ENCODE data around the gene RFPL4AL1. TPM values are rescaled to one million over a fixed set of nuclear protein-coding genes. Genes with fewer than 3 reads are reported as not detected.

RFPL4AL1 gene
- 0.13 TPM in 1 of 2 replicates, not detected in the other for total RNA-seq

GRCh38 chr19:55768818-55769217 is at the start of gene RFPL4AL1:
Gene RFPL4AL1 (plus strand): TSS chr19:55769118. CDS start chr19:55771805, 2,687 bp downstream.

DNA sequence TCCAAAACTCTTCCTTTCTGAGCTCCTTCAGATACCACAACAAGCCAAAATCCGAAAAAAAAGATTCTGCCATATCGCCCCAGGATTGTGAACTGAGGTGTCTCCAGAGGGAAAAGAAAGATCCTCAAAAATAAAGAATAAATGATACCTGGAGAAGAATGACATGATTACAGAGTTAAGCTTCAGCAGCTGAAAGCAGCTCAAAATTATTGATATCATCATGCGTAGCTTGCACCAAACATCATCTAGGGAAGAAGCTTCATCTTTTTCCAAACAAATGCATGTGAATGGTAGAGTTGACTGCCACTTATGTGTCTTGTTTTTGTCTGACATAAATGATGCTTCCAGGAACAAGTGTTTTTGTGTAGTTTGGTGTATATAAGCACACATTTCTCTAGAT is 30.6 kb upstream of the RFPL4AL1 start, which contains the start of gene NLRP9:
Gene NLRP9, minus strand, starts transcription at position 101 of the 400 bp plus-strand sequence. Its CDS starts 28 bp downstream, at position 73.

GRCh38 chr19:55758797-55759196 is 10.1 kb upstream of the RFPL4AL1 start, which contains the start of gene RFPL4A:
Gene RFPL4A (plus strand): TSS chr19:55759097. CDS start chr19:55761801, 2,704 bp downstream.

Other genes with a start within 250 kb of the RFPL4AL1 start
- gene SBK2, start 232.0 kb upstream of the RFPL4AL1 start, total RNA-seq, result not detected in 2 replicates
- 0.27 and 0.65 TPM in 2 replicates for gene SBK3, start 223.6 kb upstream of the RFPL4AL1 start, total RNA-seq
- 4.1 and 5.1 TPM in 2 replicates for gene ZNF579, start 188.3 kb upstream of the RFPL4AL1 start, total RNA-seq
- gene FIZ1, start 169.6 kb upstream of the RFPL4AL1 start, total RNA-seq, result 3.2 and 4.2 TPM in 2 replicates
- gene ZNF524, start 168.8 kb upstream of the RFPL4AL1 start, total RNA-seq, result 7.2 and 9.0 TPM in 2 replicates
- gene ZNF865, start 163.5 kb upstream of the RFPL4AL1 start, total RNA-seq, result 1.6 and 1.8 TPM in 2 replicates
- gene ZNF784, start 144.6 kb upstream of the RFPL4AL1 start, total RNA-seq, result 2.0 and 2.4 TPM in 2 replicates
- 5.1 and 6.7 TPM in 2 replicates for gene ZNF580, start 128.1 kb upstream of the RFPL4AL1 start, total RNA-seq
- gene ZNF581, start 125.5 kb upstream of the RFPL4AL1 start, total RNA-seq, result 16.4 and 16.7 TPM in 2 replicates
- 8.0 and 8.5 TPM in 2 replicates for gene CCDC106, start 120.9 kb upstream of the RFPL4AL1 start, total RNA-seq
- gene U2AF2, start 114.1 kb upstream of the RFPL4AL1 start, total RNA-seq, result 171 and 192 TPM in 2 replicates
- gene EPN1, start 93.9 kb upstream of the RFPL4AL1 start, total RNA-seq, result 74.6 and 86.4 TPM in 2 replicates
- not detected in 2 replicates for gene NLRP9, start 30.7 kb upstream of the RFPL4AL1 start, total RNA-seq
- gene RFPL4A, start 10.0 kb upstream of the RFPL4AL1 start, total RNA-seq, result not detected in 2 replicates
- gene NLRP11, start 62.9 kb downstream of the RFPL4AL1 start, total RNA-seq, result not detected in 2 replicates
- gene NLRP4, start 67.4 kb downstream of the RFPL4AL1 start, total RNA-seq, result not detected in 2 replicates
- not detected in 2 replicates for gene NLRP13, start 163.2 kb downstream of the RFPL4AL1 start, total RNA-seq
- gene NLRP8, start 178.7 kb downstream of the RFPL4AL1 start, total RNA-seq, result not detected in 2 replicates
- gene NLRP5, start 217.7 kb downstream of the RFPL4AL1 start, total RNA-seq, result not detected in 2 replicates